GM21381 (cell line): ENCODE measurements around the gene ASPN.

Source experiments
- ATAC-seq: cut with Tn5 transposase; IDR thresholded peaks from one replicate; pipeline ENCODE4 v1.9.1; 2021; ENCODE audit warnings: mild to moderate bottlenecking, moderate library complexity; ENCODE audit not compliant: unreplicated experiment

Gene ASPN

GRCh38 chr9:92482329-92482728 is at the start of gene ASPN:
Gene ASPN, minus strand, starts transcription at chr9:92482506.
- ATAC-seq, result no peak

DNA sequence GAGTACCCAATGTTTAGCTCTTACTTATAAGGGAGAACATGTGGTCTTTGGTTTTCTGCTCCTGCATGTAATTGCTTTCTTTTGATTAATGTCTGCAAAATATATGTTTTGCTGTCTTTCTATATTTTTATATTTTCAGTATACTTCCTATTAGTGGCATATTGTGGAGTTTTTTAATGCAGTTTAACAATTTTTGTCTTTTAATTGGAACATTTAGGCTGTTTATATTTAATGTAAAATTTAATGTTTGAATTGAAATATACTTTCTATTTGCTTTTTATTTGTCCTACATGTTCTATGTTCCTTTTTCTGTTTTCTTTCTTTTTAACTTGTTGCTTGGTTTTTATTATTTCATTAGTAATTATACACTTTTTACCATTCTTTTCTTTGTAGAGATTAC is 48.6 kb upstream of the ASPN start:
- no peak for ATAC-seq

DNA sequence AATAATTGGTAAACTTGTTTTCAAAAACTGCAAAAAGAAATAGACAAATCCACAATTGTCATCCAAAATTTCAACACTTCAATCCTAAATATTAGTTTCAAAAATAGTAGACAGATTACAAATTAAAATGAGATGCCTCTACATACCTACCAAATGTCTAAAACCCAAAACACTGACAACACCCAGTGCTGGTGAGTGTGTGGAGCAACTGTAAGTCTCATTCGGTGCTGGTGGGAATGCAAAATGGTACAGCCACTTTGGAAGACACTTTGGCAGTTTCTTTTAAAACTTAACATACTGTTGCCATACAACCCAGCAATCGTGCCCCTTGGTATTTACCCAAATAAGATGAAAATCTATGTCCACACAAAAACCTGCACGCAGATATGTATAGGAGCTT is 46.8 kb upstream of the ASPN start:
- no peak for ATAC-seq

GRCh38 chr9:92528522-92528849 is 46.2 kb upstream of the ASPN start:
- no peak for ATAC-seq

DNA sequence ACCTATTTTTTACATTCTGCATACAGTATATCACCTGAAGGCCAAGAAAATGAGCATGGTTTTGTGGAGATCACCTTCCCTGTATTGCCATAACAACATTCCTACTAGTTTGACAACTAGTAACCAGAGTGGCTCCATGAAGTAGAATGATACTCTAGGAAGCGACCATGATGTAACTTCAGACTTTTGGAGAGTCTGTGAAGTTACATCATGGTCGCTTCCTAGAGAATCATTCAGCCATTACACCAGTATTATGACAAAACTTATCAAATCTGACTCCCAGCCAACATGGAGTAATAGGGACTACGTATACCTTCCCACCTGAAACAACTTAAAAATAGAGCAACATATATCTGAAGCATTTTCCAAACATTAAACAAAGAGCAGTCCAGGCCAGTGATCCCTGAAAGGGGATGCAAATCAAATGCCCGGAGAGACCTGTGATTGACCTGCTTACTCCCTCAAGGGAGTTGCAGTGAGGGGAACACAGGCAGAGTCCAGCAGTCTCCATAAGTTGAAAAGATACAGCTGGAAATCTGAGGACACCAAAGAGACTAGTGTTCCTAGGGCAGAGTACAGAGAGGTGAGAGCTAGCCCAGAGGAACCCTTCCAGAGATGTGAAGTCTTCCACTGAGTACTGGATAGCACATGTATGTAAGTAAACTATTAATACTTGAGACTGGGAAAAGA is 45.7 kb upstream of the ASPN start:
- no peak for ATAC-seq

DNA sequence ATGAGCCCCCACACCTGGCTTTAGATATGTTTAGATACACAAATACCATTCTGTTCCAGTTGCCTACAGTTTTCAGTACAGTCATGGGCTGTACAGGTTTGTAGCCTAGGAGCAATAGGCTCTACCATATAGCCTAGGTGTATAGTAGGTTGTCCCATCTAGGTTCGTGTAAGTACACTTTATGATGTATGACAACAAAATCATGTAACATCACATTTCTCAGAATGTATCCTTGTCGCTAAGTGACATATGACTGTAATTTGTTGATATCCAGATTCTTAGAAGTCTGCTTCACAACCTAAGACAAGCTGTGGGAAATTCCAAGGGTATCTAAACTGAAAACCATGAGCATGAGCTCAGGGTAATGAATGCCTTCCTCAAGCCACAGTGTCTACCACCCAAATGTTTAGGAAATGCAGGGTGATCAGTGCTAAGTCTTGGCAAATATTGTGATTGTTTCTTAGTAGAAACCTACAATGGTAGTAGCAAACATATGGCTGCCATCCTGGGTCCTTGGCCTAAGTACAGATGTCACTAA is 45.1 kb upstream of the ASPN start:
- ATAC-seq, result no peak

DNA sequence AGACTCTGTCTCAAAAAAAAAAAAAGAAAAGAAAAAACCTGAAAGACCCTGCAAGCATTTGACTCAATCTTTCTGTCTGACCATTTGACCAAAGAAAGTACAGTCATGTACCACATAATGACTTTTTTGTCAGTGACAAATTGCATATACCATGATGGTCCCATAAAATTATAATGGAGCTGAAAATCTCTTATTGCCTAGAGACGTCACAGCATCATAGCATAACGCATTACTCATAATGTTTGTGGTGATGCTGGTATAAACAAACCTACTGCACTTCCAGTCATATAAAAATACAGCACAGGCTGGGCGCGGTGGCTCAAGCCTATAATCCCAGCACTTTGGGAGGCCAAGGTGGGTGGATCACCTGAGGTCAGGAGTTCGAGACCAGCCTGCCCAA is 43.0 kb upstream of the ASPN start:
- ATAC-seq, result no peak

- ATAC-seq, result no peak
Observed at GRCh38 chr9:92524881-92525280, 42.6 kb upstream of the ASPN start.

- no peak for ATAC-seq
Observed at GRCh38 chr9:92522983-92523970, 41.0 kb upstream of the ASPN start.

DNA sequence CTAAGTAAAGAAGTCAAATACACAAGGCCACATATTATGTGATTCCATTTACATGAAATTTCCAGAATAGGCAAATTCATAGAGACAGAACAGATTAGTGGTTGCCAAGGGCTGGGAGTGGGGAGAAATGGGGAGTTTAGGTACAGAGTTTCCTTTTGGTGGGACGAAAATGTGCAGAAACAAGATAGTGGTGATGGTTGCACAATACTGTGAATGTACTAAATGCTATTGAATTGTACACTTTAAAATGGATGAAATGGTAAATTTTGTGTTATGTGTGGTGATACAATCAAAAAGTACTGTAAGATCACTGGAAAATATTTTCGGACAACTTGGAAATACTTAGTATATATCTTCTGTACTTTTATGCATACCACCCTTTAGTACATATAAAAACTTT is 38.5 kb upstream of the ASPN start:
- ATAC-seq, result no peak

- ATAC-seq, result no peak
Observed at GRCh38 chr9:92518199-92518598, 35.9 kb upstream of the ASPN start.

- ATAC-seq, result no peak
Observed at GRCh38 chr9:92517046-92517445, 34.7 kb upstream of the ASPN start.

GRCh38 chr9:92516521-92516920 is 34.2 kb upstream of the ASPN start:
- ATAC-seq, result no peak

DNA sequence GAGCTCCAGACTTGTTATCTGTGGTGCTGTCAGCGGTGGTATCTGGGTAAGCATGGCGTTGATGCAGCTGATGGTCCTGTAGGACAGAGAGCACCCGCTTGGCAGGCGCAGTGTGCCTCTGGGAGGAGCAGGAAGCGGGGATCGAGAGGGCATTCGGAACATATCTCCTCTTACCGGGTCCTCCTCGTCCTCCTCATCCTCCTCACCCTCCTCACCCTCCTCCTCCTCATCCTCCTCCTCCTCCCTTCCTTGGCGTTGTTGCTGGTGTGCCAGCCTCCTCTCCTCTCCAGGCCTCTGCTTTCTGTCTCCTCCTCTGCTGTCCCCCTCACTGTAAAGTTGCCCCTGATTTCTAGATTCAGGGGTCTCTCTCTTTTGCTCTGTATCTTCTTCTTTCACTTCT is 32.3 kb upstream of the ASPN start:
- ATAC-seq, result no peak

GRCh38 chr9:92513349-92513748 is 31.0 kb upstream of the ASPN start:
- no peak for ATAC-seq

DNA sequence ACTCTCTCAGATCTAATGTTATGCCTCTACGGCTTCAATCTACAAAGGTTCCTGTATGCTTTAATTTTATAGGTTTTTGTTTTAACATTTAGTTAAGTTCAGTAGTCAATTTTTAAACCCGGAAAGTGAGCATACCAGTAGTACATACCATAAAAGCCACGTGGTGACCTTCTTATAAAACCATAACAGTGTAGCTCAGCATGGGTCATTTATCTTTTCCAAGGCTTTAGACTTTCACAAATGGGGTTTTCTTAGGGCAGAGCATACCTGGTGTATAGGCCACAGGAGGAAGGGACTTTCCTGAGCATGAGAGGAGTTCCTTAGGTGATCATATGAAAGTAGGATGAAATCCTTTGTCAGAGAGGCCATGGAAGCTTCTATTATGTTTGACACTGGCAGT is 30.3 kb upstream of the ASPN start:
- ATAC-seq, result no peak

DNA sequence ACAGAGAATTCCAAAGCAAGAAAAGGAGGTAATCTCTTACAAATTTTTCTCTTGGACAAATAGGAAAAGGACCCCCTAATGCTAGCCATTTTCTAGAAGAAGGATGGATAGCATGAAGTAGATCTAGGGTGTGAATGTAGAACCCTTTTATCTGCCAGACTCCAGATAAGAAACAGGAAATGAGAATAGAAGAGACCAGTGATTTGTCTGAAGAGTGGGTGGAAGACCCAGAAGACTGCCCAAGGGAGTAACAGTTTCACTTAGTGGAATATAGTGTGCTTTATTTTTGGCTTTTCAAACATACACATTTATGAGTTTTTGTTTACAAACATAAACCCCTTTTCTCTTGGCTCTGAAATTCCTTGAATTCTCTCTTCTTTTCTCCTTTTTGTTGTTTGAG is 28.4 kb upstream of the ASPN start:
- no peak for ATAC-seq

DNA sequence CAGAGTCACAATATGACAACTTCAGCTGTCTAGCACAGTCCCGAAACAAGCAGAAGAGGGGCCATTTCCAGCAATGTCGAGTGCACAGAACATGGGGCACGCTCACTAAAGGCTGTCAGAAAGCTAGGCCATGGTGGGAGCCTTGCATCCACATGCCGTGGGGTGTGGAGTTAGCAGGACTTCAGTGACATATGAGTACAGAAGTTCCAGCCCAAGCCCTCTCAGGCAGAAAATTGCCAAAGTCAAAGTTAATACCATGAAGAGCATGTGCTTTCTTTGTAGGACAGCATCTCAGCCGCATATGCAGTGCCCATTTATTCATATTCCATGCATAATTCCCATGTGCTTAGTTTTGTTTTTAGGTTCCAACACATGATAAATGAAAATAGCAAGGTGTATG is 26.7 kb upstream of the ASPN start:
- ATAC-seq, result no peak

- ATAC-seq, result no peak
Observed at GRCh38 chr9:92508018-92508820, 25.9 kb upstream of the ASPN start.

DNA sequence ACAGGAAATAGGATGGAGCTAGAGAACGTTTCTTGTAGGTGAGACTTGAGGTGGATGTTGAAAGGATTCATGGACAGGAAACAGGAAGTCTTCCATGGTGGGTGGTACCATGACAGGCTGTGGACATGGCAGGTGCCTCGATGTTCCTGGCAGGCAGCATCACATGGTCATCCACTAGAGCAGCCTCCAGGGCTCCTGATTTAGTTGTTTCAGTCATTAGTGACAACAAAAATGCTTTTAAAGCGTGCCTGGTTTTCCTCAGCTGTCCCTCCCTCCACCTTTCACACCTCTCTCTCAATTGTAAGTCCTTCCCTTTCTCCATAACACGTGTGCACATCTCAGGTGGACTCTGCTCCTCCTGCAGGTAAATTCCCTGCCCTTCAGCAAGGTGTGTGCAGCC is 25.2 kb upstream of the ASPN start:
- ATAC-seq, result no peak

GRCh38 chr9:92507005-92507404 is 24.7 kb upstream of the ASPN start:
- no peak for ATAC-seq
